Amygdala (tissue), 56 donors: ENCODE data around the gene FRMPD1.

Experiments
- DNase-seq, 56 donors: peaks; one replicate each; lab custom pipeline; 2025; lab: John Stamatoyannopoulos, UW

FRMPD1 gene

DNA sequence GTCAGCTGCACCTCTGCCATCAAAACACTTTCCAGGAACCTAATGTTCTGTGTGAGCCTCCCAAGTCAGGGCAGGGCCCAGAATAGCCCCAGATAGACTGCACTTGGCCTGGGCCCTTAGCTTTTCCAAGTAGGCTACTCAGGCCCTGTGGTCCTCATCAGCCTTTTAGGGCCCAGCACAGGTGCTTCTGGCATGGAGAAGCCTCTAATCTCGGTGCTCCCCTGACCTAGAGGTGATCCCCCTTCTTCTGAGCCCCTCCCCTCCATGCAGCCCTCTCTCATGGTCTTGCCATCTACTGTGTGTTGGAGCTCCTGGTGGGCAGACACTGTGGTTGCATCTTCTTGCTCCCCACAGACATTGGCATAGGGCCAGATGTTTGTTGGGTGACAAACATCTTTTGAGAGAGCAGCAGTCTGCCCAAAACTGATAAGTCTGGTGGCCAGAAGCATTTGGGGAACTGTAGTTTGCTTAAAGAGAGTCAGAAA lies 28.1 kb downstream of the FRMPD1 start:
- DNase-seq = no peak

DNA sequence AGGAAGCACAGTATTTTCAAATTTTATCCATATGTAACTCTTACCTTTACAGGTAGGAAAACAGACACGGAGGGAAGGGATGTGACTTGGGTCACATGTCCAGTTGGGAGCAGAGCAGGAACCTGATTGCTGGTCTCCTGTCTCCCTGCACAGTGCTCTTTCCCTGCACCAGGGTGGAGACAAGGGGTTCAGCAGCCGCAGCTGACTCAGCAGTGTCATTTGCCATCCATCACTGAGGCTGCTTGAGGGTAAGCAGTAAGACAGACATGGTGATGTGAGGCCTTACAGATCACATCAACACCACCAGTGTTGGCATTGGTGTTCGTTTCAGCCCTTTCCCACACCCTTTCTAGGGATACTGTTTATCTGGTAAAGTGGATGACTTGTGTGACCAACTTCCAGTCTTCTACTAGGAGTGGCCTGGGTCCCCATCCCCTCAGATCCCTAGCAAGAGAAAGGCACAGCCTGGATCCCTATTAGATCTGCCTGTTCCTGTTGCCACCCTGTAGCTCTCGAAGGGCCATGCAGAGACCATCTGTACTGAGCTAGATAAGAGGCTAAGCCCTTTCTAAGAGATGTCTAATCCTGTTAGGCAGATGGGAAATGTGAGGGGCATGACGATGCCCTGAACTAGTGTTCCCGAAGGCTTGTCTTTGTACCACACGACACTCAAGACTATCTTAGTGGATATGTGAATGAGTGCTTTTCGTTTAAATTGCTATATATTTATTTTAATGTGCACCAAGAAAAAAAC lies 29.1 kb downstream of the FRMPD1 start:
- DNase-seq = no peak

DNA sequence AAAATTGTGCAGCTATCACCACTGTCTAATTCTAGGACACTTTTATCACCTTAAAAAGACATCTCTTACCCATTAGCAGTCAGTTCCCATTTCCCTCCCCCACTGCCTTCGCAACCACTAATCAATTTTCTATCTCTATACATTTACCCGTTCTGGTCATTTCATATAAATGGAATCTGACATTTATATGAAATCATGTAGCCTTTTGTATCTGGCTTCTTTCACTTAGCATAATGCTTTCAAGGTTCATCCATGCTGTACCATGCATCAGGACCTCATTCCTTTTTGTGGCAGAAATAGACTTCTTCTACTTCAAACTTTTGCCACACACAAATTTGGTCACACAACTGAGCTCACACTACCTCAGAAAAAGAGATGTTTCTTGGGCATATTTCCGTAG lies 32.2 kb downstream of the FRMPD1 start:
- no peak for DNase-seq

DNA sequence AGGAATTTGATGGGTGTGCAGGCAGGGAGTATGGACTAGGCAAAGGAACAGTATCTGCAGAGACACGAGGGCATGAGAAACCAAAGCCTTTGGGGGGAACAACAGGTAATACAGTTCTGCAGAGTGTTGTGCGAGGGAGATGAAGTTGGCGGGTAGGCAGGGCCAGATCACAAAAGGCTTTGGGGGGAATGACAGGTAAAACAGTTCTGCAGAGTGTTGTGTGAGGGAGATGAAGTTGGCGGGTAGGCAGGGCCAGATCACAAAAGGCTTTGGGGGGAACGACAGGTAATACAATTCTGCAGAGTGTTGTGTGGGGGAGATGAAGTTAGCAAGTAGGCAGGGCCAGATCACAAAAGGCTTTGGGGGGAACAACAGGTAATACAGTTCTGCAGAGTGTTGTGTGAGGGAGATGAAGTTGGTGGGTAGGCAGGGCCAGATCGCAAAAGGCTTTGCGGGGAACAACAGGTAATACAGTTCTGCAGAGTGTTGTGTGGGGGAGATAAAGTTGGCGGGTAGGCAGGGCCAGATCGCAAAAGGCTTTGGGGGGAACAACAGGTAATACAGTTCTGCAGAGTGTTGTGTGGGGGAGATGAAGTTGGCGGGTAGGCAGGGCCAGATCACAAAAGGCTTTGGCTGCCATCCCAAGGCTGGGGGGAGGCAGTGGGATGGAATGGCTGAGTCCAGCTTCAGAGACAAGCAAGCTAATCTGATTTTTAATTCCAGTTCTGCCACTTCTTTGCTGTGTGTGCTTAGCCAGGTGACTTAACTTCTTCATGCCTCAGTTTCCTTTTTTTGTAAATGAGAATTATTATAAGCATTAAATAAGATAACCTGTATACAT lies 33.0 kb downstream of the FRMPD1 start:
- peak in 2 of 56 donors; percentile 2 to 4 for DNase-seq

DNA sequence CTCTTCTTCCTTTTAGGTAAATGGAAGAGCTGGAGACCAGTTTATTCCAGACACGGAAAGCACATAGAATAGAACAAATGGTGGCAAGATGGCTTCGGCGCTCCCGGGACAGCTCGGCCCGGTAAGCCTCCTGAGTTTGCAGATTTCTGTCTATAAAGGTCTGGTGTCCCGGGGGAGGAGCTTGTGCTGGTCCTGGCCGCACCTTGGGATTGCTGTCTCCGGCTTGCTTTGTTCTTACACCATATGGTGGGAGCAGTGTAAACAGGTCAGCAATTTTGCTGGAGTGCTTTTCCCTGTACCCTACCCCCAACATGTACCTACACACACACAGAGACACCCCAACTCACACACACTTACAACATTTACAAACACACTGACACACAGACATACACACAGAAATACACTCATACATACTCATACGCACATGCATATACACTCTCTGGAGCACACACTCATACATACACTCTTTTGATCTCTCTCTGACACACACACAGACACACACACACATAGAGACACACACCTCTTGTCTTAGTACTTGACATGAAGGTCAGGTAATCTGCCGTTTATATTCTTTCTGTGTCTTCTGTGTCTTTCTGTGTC lies 42.0 kb downstream of the FRMPD1 start:
- DNase-seq = no peak

DNA sequence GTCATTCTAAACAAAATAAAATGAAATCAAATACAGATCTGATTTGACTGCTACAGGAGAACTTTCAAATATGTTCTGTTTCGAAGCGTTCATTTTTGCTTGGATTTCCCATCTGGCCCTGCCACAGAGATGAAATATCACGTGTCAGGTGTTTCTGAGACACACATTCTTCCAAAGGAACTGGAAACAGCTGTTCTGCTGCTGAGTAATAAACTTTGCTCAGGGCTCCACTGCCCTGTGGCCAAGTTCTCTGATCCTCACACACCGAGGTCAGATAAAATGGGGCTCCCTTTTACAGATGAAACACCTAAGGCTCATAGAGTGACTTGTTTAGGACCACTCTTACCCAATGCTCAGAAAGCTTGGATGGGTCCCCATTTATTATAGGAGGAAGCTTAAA lies 42.5 kb downstream of the FRMPD1 start:
- DNase-seq = no peak

DNA sequence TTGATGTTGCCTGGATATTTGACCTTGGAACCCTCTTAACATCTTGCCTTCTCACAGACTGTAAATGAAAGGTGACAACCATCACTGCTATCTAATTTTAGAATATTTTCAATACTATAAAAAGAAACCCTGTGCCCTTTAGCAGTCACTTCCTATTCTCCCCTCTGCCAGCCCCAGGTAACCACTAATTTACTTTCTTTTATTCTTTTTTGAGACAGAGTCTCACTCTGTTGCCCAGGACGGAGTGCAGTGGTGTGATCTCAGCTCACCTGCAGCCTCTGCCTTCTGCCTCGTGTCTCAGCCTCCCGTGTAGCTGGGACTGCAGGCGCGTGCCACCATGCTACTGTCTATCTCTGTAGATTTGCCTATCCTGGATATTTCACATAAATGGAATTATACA lies 43.6 kb downstream of the FRMPD1 start:
- DNase-seq = no peak

DNA sequence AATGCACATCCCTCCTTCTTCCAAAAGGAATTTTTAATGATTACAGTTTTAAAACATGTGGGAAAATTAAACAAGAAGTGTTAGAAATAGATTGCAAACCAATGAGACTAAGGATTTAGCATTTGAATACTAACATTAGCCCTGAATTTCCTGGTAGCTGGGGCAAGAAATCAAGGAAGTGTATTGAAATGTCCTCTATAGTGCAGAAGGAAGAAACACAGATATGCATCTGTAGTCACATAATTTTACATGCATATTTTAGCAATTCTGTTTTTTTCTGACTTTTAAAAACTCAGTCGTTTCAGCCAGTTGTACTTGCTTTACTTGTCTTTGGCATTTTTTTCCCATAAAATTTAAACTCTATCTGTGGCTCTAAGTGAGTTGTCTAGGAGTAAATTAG lies 45.8 kb downstream of the FRMPD1 start:
- no peak for DNase-seq

DNA sequence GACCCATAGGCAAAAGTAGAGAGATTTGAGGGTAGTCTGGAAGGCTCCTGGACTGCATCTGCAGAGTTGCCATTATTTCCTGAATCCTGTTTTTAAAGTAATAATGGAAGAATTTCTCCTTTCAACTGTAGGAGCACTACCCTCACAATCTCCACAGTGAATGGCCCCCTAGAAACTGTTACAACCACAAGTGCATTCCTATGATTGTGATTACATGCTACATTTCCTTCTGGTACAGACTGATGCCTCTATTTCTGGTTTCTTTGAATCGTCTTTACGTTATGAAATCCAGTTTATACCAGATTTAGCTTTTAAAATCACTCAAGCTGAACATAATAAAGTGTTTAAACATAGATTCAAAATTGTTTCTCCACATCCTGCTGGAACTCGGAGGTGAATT lies 49.4 kb downstream of the FRMPD1 start:
- no peak for DNase-seq

DNA sequence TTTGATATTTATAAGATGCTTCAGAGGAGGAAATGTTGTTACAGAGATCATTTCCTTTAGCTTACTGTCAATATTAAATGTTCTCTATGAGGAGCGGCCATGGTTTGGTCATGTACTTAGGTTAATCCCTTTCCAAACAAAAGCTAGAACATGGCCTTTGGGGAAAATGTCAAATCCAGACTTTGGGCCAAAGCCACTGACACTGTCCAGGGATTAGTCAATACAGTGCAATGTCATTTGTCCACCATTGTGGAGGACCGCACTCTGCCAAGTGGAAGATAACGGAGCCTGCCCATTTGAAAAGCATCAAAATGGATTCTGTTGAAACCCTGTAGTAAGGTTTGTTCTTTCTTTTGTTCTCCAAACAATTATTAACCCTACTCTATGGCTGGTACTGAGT lies 50.1 kb downstream of the FRMPD1 start:
- no peak for DNase-seq

DNA sequence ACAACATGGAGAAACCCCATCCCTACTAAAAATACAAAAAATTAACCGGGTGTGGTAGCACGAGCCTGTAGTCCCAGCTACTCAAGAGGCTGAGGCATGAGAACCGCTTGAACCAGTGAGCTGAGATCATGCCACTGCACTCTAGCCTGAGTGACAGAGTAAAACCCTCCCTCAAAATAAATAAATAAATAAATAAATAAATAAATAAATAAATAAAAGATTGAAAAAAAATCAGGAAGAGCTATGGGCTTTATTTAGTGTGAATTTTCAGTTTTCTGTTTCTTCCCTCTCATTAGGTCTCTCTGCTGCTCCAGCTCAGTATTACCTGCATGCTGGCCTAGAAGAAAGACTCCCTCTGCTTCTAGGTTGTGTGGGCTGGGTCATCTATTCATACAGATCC lies 55.0 kb downstream of the FRMPD1 start:
- DNase-seq = no peak

DNA sequence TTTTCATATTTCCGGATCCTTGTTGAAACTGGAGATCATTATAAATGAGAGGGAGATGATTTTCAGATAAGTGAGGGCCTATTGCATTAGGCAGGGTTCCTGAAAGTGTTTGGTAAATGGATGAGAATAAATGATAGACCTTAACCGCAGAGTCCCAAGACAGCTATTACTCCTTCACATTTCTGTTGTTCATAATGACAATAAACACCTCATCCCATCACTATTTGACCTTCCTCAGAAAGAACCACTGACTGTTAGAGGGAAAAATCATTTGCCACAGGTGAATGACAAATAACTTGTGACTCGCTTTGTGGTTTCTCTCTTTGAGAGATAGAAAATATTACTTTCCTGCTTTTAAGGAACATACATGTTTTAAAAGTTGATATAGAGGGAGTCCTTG lies 55.5 kb downstream of the FRMPD1 start:
- DNase-seq = no peak

DNA sequence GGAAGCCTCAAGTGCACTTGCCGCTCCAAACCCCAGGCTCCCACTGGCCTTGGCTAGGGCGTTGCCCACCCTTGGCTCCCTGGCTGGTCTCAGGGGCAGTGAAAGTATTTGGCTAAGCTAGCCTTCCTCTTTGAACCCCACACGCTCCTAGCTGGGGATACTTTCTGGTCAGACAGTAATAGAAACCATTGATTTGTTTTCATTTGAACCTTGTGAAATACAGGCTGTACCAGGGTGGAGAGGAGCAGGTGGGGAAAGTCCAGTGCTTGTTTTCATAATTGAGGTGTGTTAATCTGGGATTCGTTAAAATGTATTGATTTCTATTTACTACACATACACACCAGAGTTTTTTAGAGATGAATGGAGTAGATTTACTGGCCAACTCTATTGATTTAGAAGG lies 57.0 kb downstream of the FRMPD1 start:
- no peak for DNase-seq

DNA sequence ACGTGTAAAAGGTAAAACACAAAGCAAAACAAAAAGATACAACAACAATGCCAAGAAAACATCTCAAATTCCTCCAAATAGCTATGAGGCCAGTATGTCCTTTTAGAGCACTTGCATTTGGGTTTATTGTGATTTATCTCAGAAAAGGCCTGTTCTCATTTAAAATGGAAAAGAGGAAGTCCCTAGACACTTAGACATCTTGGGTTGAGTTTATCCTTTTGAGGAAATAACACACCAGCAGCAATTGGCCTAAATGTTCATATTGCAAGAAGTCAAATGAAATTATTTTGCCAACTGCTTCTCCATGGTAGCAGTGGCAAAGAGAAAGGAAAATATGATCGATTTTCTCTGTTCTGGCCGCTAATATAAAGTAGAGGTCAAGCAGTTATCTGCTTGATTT lies 59.3 kb downstream of the FRMPD1 start:
- DNase-seq = no peak

DNA sequence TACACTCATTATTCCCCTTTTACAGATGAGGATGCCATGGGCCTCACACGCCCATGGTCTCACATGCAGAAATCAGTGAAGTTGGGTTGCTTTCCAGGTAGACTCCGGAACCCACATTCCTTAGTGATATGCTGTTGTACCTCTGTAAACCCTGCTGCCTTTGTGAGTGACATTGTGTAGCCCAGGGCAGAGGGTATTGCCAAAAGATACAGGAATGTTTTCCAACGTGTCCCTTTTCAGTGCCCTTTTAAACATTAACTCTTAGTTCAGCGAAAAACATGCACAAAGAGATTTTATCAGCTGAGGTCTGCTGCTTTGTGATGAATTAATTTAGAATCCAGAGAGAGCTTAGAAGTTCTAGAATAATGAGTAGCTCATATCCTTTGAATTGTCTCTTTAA lies 64.5 kb downstream of the FRMPD1 start:
- no peak for DNase-seq

DNA sequence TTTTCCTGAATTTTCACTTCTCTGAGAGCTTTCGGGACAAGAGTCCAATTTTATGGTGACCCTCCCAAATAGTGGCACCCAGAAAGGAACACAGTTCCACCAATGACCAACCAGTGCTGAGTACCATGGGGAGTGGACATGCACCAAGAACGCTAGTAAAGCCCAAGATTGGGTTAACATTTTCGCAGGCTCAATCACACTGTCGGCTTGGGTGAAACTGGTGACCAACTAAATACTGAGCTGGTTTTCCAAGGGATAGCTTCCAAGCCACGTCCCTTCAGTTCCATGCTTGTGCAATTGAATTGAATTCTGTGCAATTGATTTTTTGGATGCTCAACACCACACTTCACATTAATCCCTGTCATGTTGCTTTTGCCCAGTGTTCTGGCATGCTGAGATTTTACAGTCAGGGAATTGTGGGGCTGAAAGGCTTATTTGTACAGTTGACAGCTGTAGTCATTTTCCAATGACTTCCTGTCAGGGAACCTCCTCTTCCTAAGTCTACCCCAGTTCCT lies 65.3 kb downstream of the FRMPD1 start:
- DNase-seq = no peak

DNA sequence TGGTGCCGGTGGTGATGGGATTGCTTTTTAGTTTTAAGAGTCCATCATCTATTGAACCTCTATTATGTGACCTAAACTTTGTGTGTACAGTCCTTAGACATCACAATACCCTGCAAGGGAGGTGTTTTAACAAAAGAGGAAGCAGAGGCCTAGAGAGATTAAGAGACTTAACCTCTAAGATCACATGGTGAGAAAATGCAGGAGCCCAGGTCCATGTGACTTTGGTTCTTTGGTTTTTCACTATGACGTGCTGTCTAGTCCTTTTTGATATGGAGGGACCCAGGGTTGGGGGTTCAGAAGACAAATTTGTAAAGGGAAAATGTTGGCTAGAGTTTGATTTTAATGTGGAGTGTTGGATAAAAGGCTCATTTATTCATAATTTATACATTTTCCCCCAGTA lies 68.8 kb downstream of the FRMPD1 start:
- no peak for DNase-seq

DNA sequence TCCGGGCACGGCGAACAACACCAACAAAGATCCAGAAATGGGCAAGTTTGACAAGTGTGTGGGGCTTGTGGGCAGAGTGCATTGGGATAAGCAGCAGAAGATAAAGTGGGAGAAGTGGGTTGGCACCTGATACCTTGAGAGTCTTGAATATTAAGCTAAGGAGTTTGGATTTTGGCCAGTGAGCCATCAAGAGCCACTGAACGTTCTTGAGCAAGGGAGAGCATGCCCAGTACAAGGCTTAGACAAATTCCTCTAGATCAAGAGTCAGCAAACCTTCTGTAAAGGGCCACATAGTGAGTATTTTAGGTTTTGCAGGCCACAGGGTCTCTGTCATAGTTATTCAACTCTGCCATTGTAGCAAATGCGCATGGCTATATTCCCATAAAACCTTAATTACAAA lies 76.3 kb downstream of the FRMPD1 start:
- DNase-seq = no peak

DNA sequence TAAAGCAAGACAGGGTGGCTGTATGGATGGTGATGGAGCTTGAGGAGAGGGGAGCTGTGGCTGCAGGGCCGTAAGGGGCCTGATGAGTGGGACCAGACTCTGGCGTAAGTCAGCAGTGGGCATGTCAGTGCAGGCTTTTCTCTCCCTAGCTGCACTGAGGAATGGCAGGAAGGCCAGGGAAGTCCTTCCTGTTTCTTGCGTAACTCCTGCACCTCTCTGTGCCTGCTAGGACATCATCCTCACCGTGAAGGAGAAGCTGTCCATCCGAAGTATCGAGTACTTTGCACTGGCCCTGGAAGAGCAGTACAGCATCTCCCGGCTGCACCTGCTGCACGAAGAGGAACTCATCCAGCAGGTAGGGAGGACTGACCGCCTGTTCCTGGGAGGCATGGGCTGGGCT lies 78.7 kb downstream of the FRMPD1 start:
- DNase-seq = no peak

DNA sequence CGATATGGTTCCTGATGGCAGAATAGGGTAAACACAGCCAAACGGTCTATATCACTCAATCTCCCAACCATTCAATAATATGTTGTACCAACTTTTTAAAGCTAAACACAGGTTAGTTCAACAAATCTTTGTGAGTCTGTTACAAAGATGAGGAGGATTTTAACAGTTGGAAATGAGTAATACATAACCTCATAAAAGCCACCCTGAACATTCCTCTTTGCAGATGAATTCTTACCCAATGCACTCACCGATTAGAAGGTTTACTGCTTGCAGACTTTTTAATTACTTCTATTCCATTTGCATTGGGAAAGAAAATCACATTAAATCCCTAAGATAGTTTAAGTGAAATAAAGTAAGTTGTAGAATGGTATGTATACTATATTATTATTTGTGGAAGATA lies 79.5 kb downstream of the FRMPD1 start:
- DNase-seq = no peak

DNA sequence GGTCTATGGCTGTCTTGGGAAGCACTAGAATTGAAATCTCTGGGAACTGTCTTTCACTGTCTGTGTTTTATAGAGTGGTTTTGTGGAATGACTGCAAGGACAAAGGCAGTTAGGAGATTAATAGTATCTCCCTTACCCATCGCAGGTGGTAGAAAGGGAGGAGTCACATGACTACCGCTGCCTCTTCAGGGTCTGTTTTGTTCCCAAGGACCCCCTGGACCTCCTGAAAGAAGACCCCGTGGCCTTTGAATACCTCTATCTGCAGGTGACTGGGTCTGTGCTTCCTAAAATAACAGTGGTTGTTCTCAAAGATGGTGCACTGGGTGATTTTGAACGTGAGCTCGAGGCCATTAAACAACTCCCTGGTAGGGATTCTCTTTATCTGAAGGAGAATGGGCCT lies 80.1 kb downstream of the FRMPD1 start:
- no peak for DNase-seq
